GM13977 (cell line): ENCODE data around the gene LILRB2.
"Not testable (repeated sequence)": the region's sequence is repeated elsewhere in the genome, so short reads cannot be mapped to it uniquely, and the experiment has no call there.

Source experiments
- DNase-seq: peaks from one replicate; pipeline ENCODE4 v3.0.0; 2012; ENCODE audit warnings: low spot score
- CTCF ChIP-seq: IDR thresholded peaks from 2 replicates; pipeline ENCODE4 v1.5.1; 2012; ENCODE audit warnings: mild to moderate bottlenecking, control low read depth; ENCODE audit not compliant: insufficient read depth; ENCODE audit errors: extremely low read depth, missing control alignments
- in situ Hi-C: fragments of 300-500 bp; cut with MboI; formaldehyde crosslinking; loops from one replicate; pipeline ENCODE4 v1.12.0; 2022; ENCODE audit warnings: low sequenced_read_pairs, low pct_unique_long_range_greater_than_20kb, mixed read lengths, inconsistent platforms; ENCODE audit not compliant: unreplicated experiment

Gene LILRB2

GRCh38 chr19:54240372-54241336 is 40.3 kb downstream of the LILRB2 start:
- DNase-seq, in situ Hi-C loops: not testable (repeated sequence)

- DNase-seq, in situ Hi-C loops: not testable (repeated sequence)
Measured at GRCh38 chr19:54239491-54240371, 41.2 kb downstream of the LILRB2 start.

- no peak for DNase-seq
- no peak for TF ChIP-seq CTCF
- in situ Hi-C loops: no loop called here
Measured at GRCh38 chr19:54233941-54234340, 47.0 kb downstream of the LILRB2 start.

- peak; percentile 96 for TF ChIP-seq CTCF
- in situ Hi-C loops: no loop called here
- peak; percentile 80 for DNase-seq
Measured at GRCh38 chr19:54231077-54231931, 49.6 kb downstream of the LILRB2 start.

- in situ Hi-C loops: no loop called here
- TF ChIP-seq CTCF: no peak
Measured at GRCh38 chr19:54230031-54230430, 50.9 kb downstream of the LILRB2 start.

GRCh38 chr19:54229146-54229545 is 51.8 kb downstream of the LILRB2 start:
- DNase-seq: no peak
- in situ Hi-C loops: no loop called here
- no peak for TF ChIP-seq CTCF

More at GRCh38 chr19:54230031-54230430, 50.9 kb downstream of the LILRB2 start:
- DNase-seq: no peak

GRCh38 chr19:54224619-54225018 is 56.3 kb downstream of the LILRB2 start:
- DNase-seq, in situ Hi-C loops: not testable (repeated sequence)

- in situ Hi-C loops, DNase-seq: not testable (repeated sequence)
Measured at GRCh38 chr19:54223937-54224281, 57.0 kb downstream of the LILRB2 start.
